HUES6 (cell line): ENCODE results near the gene TRIM27.
"Not testable (repeated sequence)": the region's sequence is repeated elsewhere in the genome, so short reads cannot be mapped to it uniquely, and the experiment has no call there.

ENCODE experiments used
- H3K27ac ChIP-seq: 2 replicates; pipeline ENCODE4 v1.7.0; 2013; ENCODE audit warnings: low read depth, mild to moderate bottlenecking, low read length, inconsistent platforms
- H3K27me3 ChIP-seq: 2 replicates; pipeline ENCODE4 v1.6.1; 2013; ENCODE audit warnings: low read length; ENCODE audit not compliant: control insufficient read depth, insufficient read depth
- H3K36me3 ChIP-seq: 2 replicates; pipeline ENCODE4 v1.6.1; 2013; ENCODE audit warnings: low read length; ENCODE audit not compliant: control insufficient read depth, insufficient read depth
- H3K4me1 ChIP-seq: 2 replicates; pipeline ENCODE4 v1.6.1; 2013; ENCODE audit warnings: low read length; ENCODE audit not compliant: control insufficient read depth, insufficient read depth
- H3K4me3 ChIP-seq: 2 replicates; pipeline ENCODE4 v1.5.1; 2013; ENCODE audit warnings: low read depth, low read length
- H3K9ac ChIP-seq: one replicate; pipeline ENCODE4 v1.6.1; 2013; ENCODE audit warnings: mild to moderate bottlenecking, low read length
- H3K9me3 ChIP-seq: 2 replicates; pipeline ENCODE4 v1.6.1; 2013; ENCODE audit warnings: low read depth, low read length; ENCODE audit not compliant: control insufficient read depth, insufficient read depth

TRIM27 gene

GRCh38 chr6:28861339-28861738, 62.4 kb downstream of the TRIM27 start:
- Histone ChIP-seq H3K27ac (no peak overlapping the region), H3K36me3 (no peaks in the 10 kb centered on the region), H3K9ac (no peak overlapping the region), H3K27me3 (no peaks in the 10 kb centered on the region), H3K9me3 (no peaks in the 10 kb centered on the region), H3K4me3 (no peak overlapping the region), H3K4me1 (no peaks in the 10 kb centered on the region)

- H3K4me3 ChIP-seq = no peak overlapping the region
- no peaks in the 10 kb centered on the region for H3K36me3 ChIP-seq
- no peaks in the 10 kb centered on the region for H3K9me3 ChIP-seq
- no peaks in the 10 kb centered on the region for H3K4me1 ChIP-seq
- H3K9ac ChIP-seq = no peak overlapping the region
- H3K27ac ChIP-seq = no peak overlapping the region
- H3K27me3 ChIP-seq = no peaks in the 10 kb centered on the region
Observed at GRCh38 chr6:28860581-28860980, 63.2 kb downstream of the TRIM27 start.

GRCh38 chr6:28858963-28859362, 64.8 kb downstream of the TRIM27 start:
- Histone ChIP-seq H3K27ac (no peak overlapping the region), H3K4me1 (no peaks in the 10 kb centered on the region), H3K9ac (no peak overlapping the region), H3K27me3 (no peaks in the 10 kb centered on the region), H3K9me3 (peaks cover 3% of the 10 kb centered on the region; the same call in 1 of the 2 replicates), H3K4me3 (no peak overlapping the region), H3K36me3 (no peaks in the 10 kb centered on the region)

GRCh38 chr6:28856620-28857005, 67.2 kb downstream of the TRIM27 start:
- H3K4me3 ChIP-seq = no peak overlapping the region
- no peak overlapping the region for H3K9ac ChIP-seq
- no peak overlapping the region for H3K27ac ChIP-seq
- no peaks in the 10 kb centered on the region for H3K4me1 ChIP-seq
- no peaks in the 10 kb centered on the region for H3K36me3 ChIP-seq
- no peaks in the 10 kb centered on the region for H3K27me3 ChIP-seq
- peaks cover 3% of the 10 kb centered on the region; the same call in 1 of the 2 replicates for H3K9me3 ChIP-seq

- H3K27ac ChIP-seq, H3K4me3 ChIP-seq, H3K4me1 ChIP-seq, H3K9ac ChIP-seq, H3K36me3 ChIP-seq, H3K27me3 ChIP-seq, H3K9me3 ChIP-seq: not testable (repeated sequence)
Observed at GRCh38 chr6:28854405-28854804, 69.4 kb downstream of the TRIM27 start.
